SJSA1 (cell line): ENCODE data around the gene TMEM139. TPM values are rescaled to one million over a fixed set of nuclear protein-coding genes. Genes with fewer than 3 reads are reported as not detected.
A peak's percentile ranks its signal among the peaks of the same experiment; 100 is the strongest.
"Not testable (repeated sequence)": the region's sequence is repeated elsewhere in the genome, so short reads cannot be mapped to it uniquely, and the experiment has no call there.

Experiments used
- DNase-seq, 2 experiments: peaks; one replicate each; pipeline ENCODE4 v3.0.0-alpha.2; 2015 to 2020; ENCODE audit warnings: low spot score in 2 of 2, low read depth in 1 of 2
- H3K27ac ChIP-seq: fragments of 250-450 bp; sonication (Bioruptor Pico); 2 replicates; pipeline ENCODE4 v1.5.1; 2020; ENCODE audit warnings: mild to moderate bottlenecking, moderate library complexity
- H3K27me3 ChIP-seq: fragments of 250-450 bp; sonication (Bioruptor Pico); replicated peaks from 2 replicates; pipeline ENCODE4 v1.5.1; 2020; ENCODE audit warnings: mild to moderate bottlenecking, moderate library complexity
- H3K36me3 ChIP-seq: fragments of 250-450 bp; sonication (Bioruptor Pico); 2 replicates; pipeline ENCODE4 v1.5.1; 2020; ENCODE audit warnings: mild to moderate bottlenecking
- H3K4me1 ChIP-seq: fragments of 250-450 bp; sonication (Bioruptor Pico); replicated peaks from 2 replicates; pipeline ENCODE4 v1.6.1; 2021; ENCODE audit warnings: mild to moderate bottlenecking
- H3K4me3 ChIP-seq: fragments of 250-450 bp; sonication (Bioruptor Pico); 2 replicates; pipeline ENCODE4 v1.5.1; 2020; ENCODE audit warnings: mild to moderate bottlenecking
- H3K9me3 ChIP-seq: fragments of 250-450 bp; sonication (Bioruptor Pico); replicated peaks from 2 replicates; pipeline ENCODE4 v1.5.1; 2020; ENCODE audit warnings: mild to moderate bottlenecking
- total RNA-seq: library from RNA; depleted of rRNA; stranded (reverse); fragments of >200 nt; shearing (Covaris generic); gene quantifications from 2 replicates; pipeline ENCODE4 v1.2.3, GENCODE V29; 2014

The TMEM139 gene
- total RNA-seq, 1 experiment from 2014 or later, result not detected

GRCh38 chr7:143248761-143249354, 35.9 kb upstream of the TMEM139 start:
- H3K36me3 ChIP-seq, result no peaks in the 10 kb centered on the region
- DNase-seq, result no peak
- no peak overlapping the region for H3K4me3 ChIP-seq
- no peaks in the 10 kb centered on the region for H3K9me3 ChIP-seq
- H3K4me1 ChIP-seq, result peaks cover 8% of the 10 kb centered on the region
- H3K27me3 ChIP-seq, result peaks cover 4% of the 10 kb centered on the region; the same call in 1 of the 2 replicates
- no peak overlapping the region for H3K27ac ChIP-seq

GRCh38 chr7:143250199-143250598, 34.6 kb upstream of the TMEM139 start:
- Histone ChIP-seq H3K4me1 (peaks cover 4% of the 10 kb centered on the region), H3K27ac (no peak overlapping the region), H3K4me3 (no peak overlapping the region)

GRCh38 chr7:143250822-143251221, 33.9 kb upstream of the TMEM139 start:
- Histone ChIP-seq H3K36me3 (no peaks in the 10 kb centered on the region), H3K27me3 (peaks cover 4% of the 10 kb centered on the region; the same call in 1 of the 2 replicates)

More at GRCh38 chr7:143250199-143250598, 34.6 kb upstream of the TMEM139 start:
- no peak for DNase-seq
- Histone ChIP-seq H3K27me3 (peaks cover 4% of the 10 kb centered on the region; the same call in 1 of the 2 replicates), H3K36me3 (no peaks in the 10 kb centered on the region), H3K9me3 (no peaks in the 10 kb centered on the region)

GRCh38 chr7:143252006-143252405, 32.8 kb upstream of the TMEM139 start:
- DNase-seq, result no peak
- Histone ChIP-seq H3K9me3 (no peaks in the 10 kb centered on the region), H3K27ac (no peak overlapping the region), H3K27me3 (no peaks in the 10 kb centered on the region), H3K36me3 (no peaks in the 10 kb centered on the region), H3K4me3 (no peak overlapping the region), H3K4me1 (no peaks in the 10 kb centered on the region)

More at GRCh38 chr7:143250822-143251221, 33.9 kb upstream of the TMEM139 start:
- no peak for DNase-seq
- Histone ChIP-seq H3K27ac (no peak overlapping the region), H3K4me1 (no peaks in the 10 kb centered on the region), H3K4me3 (no peak overlapping the region), H3K9me3 (no peaks in the 10 kb centered on the region)

- DNase-seq, result no peak
- no peaks in the 10 kb centered on the region for H3K36me3 ChIP-seq
- no peak overlapping the region for H3K4me3 ChIP-seq
- H3K9me3 ChIP-seq, result no peaks in the 10 kb centered on the region
- H3K27me3 ChIP-seq, result no peaks in the 10 kb centered on the region
- H3K27ac ChIP-seq, result no peak overlapping the region
- 0 out of 2 replicates have a peak, but pooled peaks cover 4% of the 10 kb centered on the region for H3K4me1 ChIP-seq
Measured at GRCh38 chr7:143255564-143255963, 29.2 kb upstream of the TMEM139 start.

- DNase-seq, result no peak
- H3K4me1 ChIP-seq, result 0 out of 2 replicates have a peak, but pooled peaks cover 4% of the 10 kb centered on the region
- H3K27ac ChIP-seq, result no peak overlapping the region
- H3K27me3 ChIP-seq, result no peaks in the 10 kb centered on the region
- no peaks in the 10 kb centered on the region for H3K36me3 ChIP-seq
- H3K9me3 ChIP-seq, result no peaks in the 10 kb centered on the region
- H3K4me3 ChIP-seq, result no peak overlapping the region
Measured at GRCh38 chr7:143256325-143256724, 28.4 kb upstream of the TMEM139 start.

- no peak for DNase-seq
- Histone ChIP-seq H3K27me3 (no peaks in the 10 kb centered on the region), H3K27ac (no peak overlapping the region), H3K36me3 (no peaks in the 10 kb centered on the region), H3K9me3 (no peaks in the 10 kb centered on the region), H3K4me1 (0 out of 2 replicates have a peak, but pooled peaks cover 4% of the 10 kb centered on the region), H3K4me3 (no peak overlapping the region)
Measured at GRCh38 chr7:143256932-143257331, 27.8 kb upstream of the TMEM139 start.

GRCh38 chr7:143257501-143257900, 27.3 kb upstream of the TMEM139 start:
- no peak overlapping the region for H3K4me3 ChIP-seq
- 0 out of 2 replicates have a peak, but pooled peaks cover 4% of the 10 kb centered on the region for H3K4me1 ChIP-seq
- no peaks in the 10 kb centered on the region for H3K36me3 ChIP-seq
- DNase-seq, result no peak
- H3K27me3 ChIP-seq, result no peaks in the 10 kb centered on the region
- H3K27ac ChIP-seq, result no peak overlapping the region
- H3K9me3 ChIP-seq, result no peaks in the 10 kb centered on the region

GRCh38 chr7:143258831-143259230, 25.9 kb upstream of the TMEM139 start:
- Histone ChIP-seq H3K9me3 (no peaks in the 10 kb centered on the region), H3K27ac (no peak overlapping the region), H3K4me1 (peaks cover 4% of the 10 kb centered on the region; the same call in 1 of the 2 replicates), H3K27me3 (no peaks in the 10 kb centered on the region), H3K36me3 (no peaks in the 10 kb centered on the region), H3K4me3 (no peak overlapping the region)
- DNase-seq, result no peak

- Histone ChIP-seq H3K4me3 (no peak overlapping the region), H3K27ac (no peak overlapping the region), H3K27me3 (no peaks in the 10 kb centered on the region), H3K4me1 (peaks cover 9% of the 10 kb centered on the region; the same call in 1 of the 2 replicates), H3K9me3 (no peaks in the 10 kb centered on the region), H3K36me3 (no peaks in the 10 kb centered on the region; the same call in 1 of the 2 replicates)
- no peak for DNase-seq
Measured at GRCh38 chr7:143259765-143260164, 25.0 kb upstream of the TMEM139 start.

GRCh38 chr7:143261901-143262300, 22.9 kb upstream of the TMEM139 start:
- Histone ChIP-seq H3K27me3 (no peaks in the 10 kb centered on the region), H3K27ac (no peak overlapping the region), H3K4me3 (no peak overlapping the region), H3K9me3 (no peaks in the 10 kb centered on the region), H3K4me1 (peaks cover 9% of the 10 kb centered on the region; the same call in 1 of the 2 replicates), H3K36me3 (peaks cover 8% of the 10 kb centered on the region)
- no peak for DNase-seq

GRCh38 chr7:143263266-143264195, 21.2 kb upstream of the TMEM139 start, which contains the start of gene GSTK1:
TSS of gene GSTK1 (plus strand) at chr7:143263441. CDS start at chr7:143263514, 73 bp downstream.
- Histone ChIP-seq H3K27me3 (no peaks in the 10 kb centered on the region), H3K27ac (no peak within 1 kb of the TSS; the same call in 1 of the 2 replicates), H3K9me3 (no peaks in the 10 kb centered on the region), H3K4me3 (peak within 1 kb of the TSS; percentile 68), H3K4me1 (peaks cover 9% of the 10 kb centered on the region; the same call in 1 of the 2 replicates), H3K36me3 (peaks cover 24% of the 10 kb centered on the region)
- DNase-seq, result peak; percentile 63 to 70

- not testable (repeated sequence) for H3K4me1 ChIP-seq, H3K27ac ChIP-seq, H3K27me3 ChIP-seq, H3K9me3 ChIP-seq, DNase-seq
- Histone ChIP-seq H3K4me3 (peak overlapping the region; percentile 68), H3K36me3 (peaks cover 31% of the 10 kb centered on the region)
Measured at GRCh38 chr7:143264196-143264568, 20.6 kb upstream of the TMEM139 start.
